A673 (cell line): Measurements from ENCODE around the gene TAOK3. TPM values are rescaled to one million over a fixed set of nuclear protein-coding genes. Genes with fewer than 3 reads are reported as not detected.
"Not testable (repeated sequence)": the region's sequence is repeated elsewhere in the genome, so short reads cannot be mapped to it uniquely, and the experiment has no call there.

Experiments used
- BruUV-seq: library from RNA; stranded (reverse); fragments of 400-500 nt; replicated peaks from 2 replicates; lab custom pipeline; 2021; lab: Mats Ljungman, UMichigan
- CTCF ChIA-PET: fragments of 300-600 bp; sonication (Branson Sonifier 250); formaldehyde crosslinking; loops from one replicate; lab custom pipeline; 2022; ENCODE audit warnings: antibody characterized with exemption; lab: Charles Lee
- POLR2A ChIA-PET: fragments of 300-600 bp; sonication (Branson Sonifier 250); formaldehyde crosslinking; loops from one replicate; lab custom pipeline; 2022; ENCODE audit warnings: antibody characterized with exemption; ENCODE audit not compliant: low non-redundant PET; lab: Charles Lee
- DNase-seq: peaks from one replicate; pipeline ENCODE4 v3.0.0-alpha.2; 2015; ENCODE audit warnings: low spot score
- H3K27ac ChIP-seq: fragments of 200-600 bp; sonication (generic); 2 replicates; pipeline ENCODE4 v1.5.1; 2016; ENCODE audit warnings: mixed run types, low read depth, mild to moderate bottlenecking, mixed read lengths, antibody characterized with exemption, low read length; ENCODE audit not compliant: poor library complexity, severe bottlenecking
- H3K27me3 ChIP-seq: fragments of 200-600 bp; sonication (generic); replicated peaks from 2 replicates; pipeline ENCODE4 v1.6.1; 2017; ENCODE audit warnings: mixed run types, low read depth, mild to moderate bottlenecking, mixed read lengths, antibody characterized with exemption, low read length; ENCODE audit not compliant: insufficient read depth, poor library complexity
- H3K36me3 ChIP-seq: fragments of 200-600 bp; sonication (generic); 2 replicates; pipeline ENCODE4 v1.6.1; 2016; ENCODE audit warnings: mixed run types, mild to moderate bottlenecking, mixed read lengths, antibody characterized with exemption, low read length; ENCODE audit not compliant: insufficient read depth, poor library complexity, severe bottlenecking
- H3K4me1 ChIP-seq: fragments of 200-600 bp; sonication (generic); 2 replicates; pipeline ENCODE4 v1.6.1; 2017; ENCODE audit warnings: mixed run types, mild to moderate bottlenecking, mixed read lengths, antibody characterized with exemption, low read length; ENCODE audit not compliant: insufficient read depth, poor library complexity, severe bottlenecking
- H3K4me3 ChIP-seq: fragments of 200-600 bp; sonication (generic); 2 replicates; pipeline ENCODE4 v1.5.1; 2016; ENCODE audit warnings: low read depth, mixed run types, mild to moderate bottlenecking, mixed read lengths, low read length; ENCODE audit not compliant: poor library complexity, severe bottlenecking
- H3K9me3 ChIP-seq: fragments of 200-600 bp; sonication (generic); 2 replicates; pipeline ENCODE4 v1.6.1; 2016; ENCODE audit warnings: mixed run types, low read depth, mild to moderate bottlenecking, mixed read lengths, antibody characterized with exemption, low read length; ENCODE audit not compliant: poor library complexity, severe bottlenecking
- EZH2 ChIP-seq: fragments of 200-600 bp; sonication (generic); IDR thresholded peaks from 2 replicates; pipeline ENCODE4 v1.6.1; 2017; ENCODE audit warnings: borderline replicate concordance, low read depth, mild to moderate bottlenecking, mixed read lengths, antibody characterized with exemption, low read length; ENCODE audit not compliant: poor library complexity, severe bottlenecking
- intact Hi-C: fragments of 100-400 bp; cut with micrococcal nuclease; formaldehyde crosslinking; loops from one replicate; pipeline ENCODE4 v1.10.0; 2022; ENCODE audit not compliant: unreplicated experiment
- total RNA-seq: library from RNA; stranded (reverse); gene quantifications from 2 replicates; pipeline ENCODE4 v1.2.3, GENCODE V29; 2021
- TF ChIP-seq, protein P1 (sequence below): fragments of 300-800, 200-600 bp; sonication (generic); conservative IDR thresholded peaks from 2 replicates; pipeline ENCODE4 v1.5.1; 2017; ENCODE audit warnings: low read depth, mild to moderate bottlenecking, antibody characterized with exemption, low read length, moderate library complexity, mixed read lengths

Gene TAOK3
- total RNA-seq, 1 experiment from 2014 or later = 48.9 TPM

DNA sequence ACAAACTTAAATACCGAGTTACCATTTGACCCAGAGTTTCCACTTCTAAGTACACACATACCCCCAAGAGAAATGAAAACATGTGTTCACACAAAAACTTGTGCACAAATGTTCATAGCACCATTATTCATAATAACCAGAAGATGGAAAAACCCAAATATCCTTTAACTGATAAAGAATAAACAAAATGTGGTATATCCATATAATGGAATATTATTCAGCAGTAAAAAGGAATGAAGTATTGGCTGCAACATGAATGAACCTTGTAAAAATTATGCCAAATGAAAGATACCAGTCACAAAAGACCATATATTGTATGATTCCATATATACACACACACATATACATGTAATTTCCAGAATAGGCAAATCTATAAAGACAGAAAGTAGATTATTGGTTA, 116.4 kb downstream of the TAOK3 start:
- ChIA-PET POLR2A (no interaction called here), CTCF (no interaction called here)
- H3K4me3 ChIP-seq = no peak overlapping the region
- no peaks in the 10 kb centered on the region for H3K4me1 ChIP-seq
- H3K36me3 ChIP-seq = peaks cover 8% of the 10 kb centered on the region
- no peaks in the 10 kb centered on the region for H3K27me3 ChIP-seq
- DNase-seq = no peak
- H3K27ac ChIP-seq = no peak overlapping the region
- intact Hi-C loops = no loop called here
- peaks cover 4% of the 10 kb centered on the region for H3K9me3 ChIP-seq
- no peak for TF ChIP-seq EZH2
- BruUV-seq = no TSS peak

DNA sequence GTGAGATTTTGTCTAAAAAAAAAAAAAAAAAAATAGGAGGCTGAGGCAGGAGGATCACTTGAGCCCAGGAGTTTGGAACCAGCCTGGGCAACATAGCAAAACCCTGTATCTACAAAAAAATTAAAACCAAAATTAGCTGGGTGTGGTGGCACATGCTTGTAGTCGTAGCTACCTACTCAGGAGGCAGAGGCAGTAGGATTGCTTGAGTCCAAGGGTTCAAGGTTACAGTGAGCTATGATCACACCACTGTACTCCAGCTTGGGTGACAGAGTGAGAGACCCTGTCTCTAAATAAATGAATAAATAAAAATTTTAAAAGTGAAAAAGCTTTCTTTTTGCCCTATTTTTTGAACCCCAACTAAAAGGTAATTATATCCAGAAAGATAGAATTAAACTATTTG, 123.2 kb downstream of the TAOK3 start:
- intact Hi-C loops = no loop called here
- H3K9me3 ChIP-seq = no peaks in the 10 kb centered on the region
- ChIA-PET CTCF (no interaction called here), POLR2A (no interaction called here)
- H3K27me3 ChIP-seq = no peaks in the 10 kb centered on the region
- TF ChIP-seq EZH2 = no peak
- TF ChIP-seq, protein P1, sequence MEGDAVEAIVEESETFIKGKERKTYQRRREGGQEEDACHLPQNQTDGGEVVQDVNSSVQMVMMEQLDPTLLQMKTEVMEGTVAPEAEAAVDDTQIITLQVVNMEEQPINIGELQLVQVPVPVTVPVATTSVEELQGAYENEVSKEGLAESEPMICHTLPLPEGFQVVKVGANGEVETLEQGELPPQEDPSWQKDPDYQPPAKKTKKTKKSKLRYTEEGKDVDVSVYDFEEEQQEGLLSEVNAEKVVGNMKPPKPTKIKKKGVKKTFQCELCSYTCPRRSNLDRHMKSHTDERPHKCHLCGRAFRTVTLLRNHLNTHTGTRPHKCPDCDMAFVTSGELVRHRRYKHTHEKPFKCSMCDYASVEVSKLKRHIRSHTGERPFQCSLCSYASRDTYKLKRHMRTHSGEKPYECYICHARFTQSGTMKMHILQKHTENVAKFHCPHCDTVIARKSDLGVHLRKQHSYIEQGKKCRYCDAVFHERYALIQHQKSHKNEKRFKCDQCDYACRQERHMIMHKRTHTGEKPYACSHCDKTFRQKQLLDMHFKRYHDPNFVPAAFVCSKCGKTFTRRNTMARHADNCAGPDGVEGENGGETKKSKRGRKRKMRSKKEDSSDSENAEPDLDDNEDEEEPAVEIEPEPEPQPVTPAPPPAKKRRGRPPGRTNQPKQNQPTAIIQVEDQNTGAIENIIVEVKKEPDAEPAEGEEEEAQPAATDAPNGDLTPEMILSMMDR = no peak
- H3K36me3 ChIP-seq = no peaks in the 10 kb centered on the region
- no peaks in the 10 kb centered on the region for H3K4me1 ChIP-seq
- H3K4me3 ChIP-seq = no peak overlapping the region
- no peak overlapping the region for H3K27ac ChIP-seq
- BruUV-seq = no TSS peak
- no peak for DNase-seq

- CTCF ChIA-PET, BruUV-seq, H3K36me3 ChIP-seq, H3K27ac ChIP-seq, H3K4me3 ChIP-seq, H3K9me3 ChIP-seq, H3K4me1 ChIP-seq, H3K27me3 ChIP-seq, intact Hi-C loops, POLR2A ChIA-PET, DNase-seq: not testable (repeated sequence)
These were observed 126.8 kb downstream of the TAOK3 start for GRCh38 chr12:118245886-118246285.

- no peak overlapping the region for H3K4me3 ChIP-seq
- no peak for DNase-seq
- ChIA-PET CTCF (no interaction called here), POLR2A (no interaction called here)
- no peak overlapping the region for H3K27ac ChIP-seq
- BruUV-seq = no TSS peak
- intact Hi-C loops = no loop called here
- H3K36me3 ChIP-seq = peaks cover 4% of the 10 kb centered on the region
- no peaks in the 10 kb centered on the region for H3K27me3 ChIP-seq
- no peaks in the 10 kb centered on the region for H3K4me1 ChIP-seq
- TF ChIP-seq, protein P1 = no peak
- TF ChIP-seq EZH2 = no peak
- no peaks in the 10 kb centered on the region for H3K9me3 ChIP-seq
These were observed 133.8 kb downstream of the TAOK3 start for GRCh38 chr12:118238888-118239287.
